GM19324 (cell line): ENCODE measurements around the gene POLR3H.

Source experiments
- ATAC-seq: cut with Tn5 transposase; IDR thresholded peaks from one replicate; pipeline ENCODE4 v1.9.1; 2021; ENCODE audit warnings: mild to moderate bottlenecking, moderate library complexity; ENCODE audit not compliant: unreplicated experiment, low FRiP score

The POLR3H gene

GRCh38 chr22:41523464-41524221, 20.6 kb downstream of the POLR3H start:
- no peak for ATAC-seq

GRCh38 chr22:41522813-41523212, 21.5 kb downstream of the POLR3H start:
- no peak for ATAC-seq

- ATAC-seq, result no peak
Observed at GRCh38 chr22:41521126-41521525, 23.1 kb downstream of the POLR3H start.

GRCh38 chr22:41518048-41518347, 26.3 kb downstream of the POLR3H start:
- no peak for ATAC-seq

- ATAC-seq, result no peak
Observed at GRCh38 chr22:41517172-41518047, 26.9 kb downstream of the POLR3H start.

- ATAC-seq, result no peak
Observed at GRCh38 chr22:41516462-41516861, 27.8 kb downstream of the POLR3H start.

- ATAC-seq, result no peak
Observed at GRCh38 chr22:41513391-41513790, 30.9 kb downstream of the POLR3H start.

GRCh38 chr22:41512421-41513194, 31.7 kb downstream of the POLR3H start:
- ATAC-seq, result no peak

GRCh38 chr22:41511521-41511968, 32.7 kb downstream of the POLR3H start:
- ATAC-seq, result no peak

GRCh38 chr22:41508770-41509170, 35.5 kb downstream of the POLR3H start:
- no peak for ATAC-seq

- ATAC-seq, result no peak
Observed at GRCh38 chr22:41507330-41508063, 36.8 kb downstream of the POLR3H start.

- ATAC-seq, result no peak
Observed at GRCh38 chr22:41505511-41506220, 38.6 kb downstream of the POLR3H start.

- ATAC-seq, result no peak
Observed at GRCh38 chr22:41504816-41505215, 39.5 kb downstream of the POLR3H start.

- ATAC-seq, result no peak
Observed at GRCh38 chr22:41504397-41504796, 39.9 kb downstream of the POLR3H start.

- ATAC-seq, result no peak
Observed at GRCh38 chr22:41501209-41501608, 43.1 kb downstream of the POLR3H start.

GRCh38 chr22:41500303-41500702, 44.0 kb downstream of the POLR3H start:
- no peak for ATAC-seq

GRCh38 chr22:41499624-41500280, 44.5 kb downstream of the POLR3H start:
- ATAC-seq, result no peak

GRCh38 chr22:41498303-41498835, 45.9 kb downstream of the POLR3H start:
- no peak for ATAC-seq
